GM12872 (cell line): Measurements from ENCODE around the gene ATP8B1.

Source experiments
- CTCF ChIP-seq: IDR thresholded peaks from 3 replicates; pipeline ENCODE4 v1.5.1; 2011; ENCODE audit warnings: low read depth, mild to moderate bottlenecking, low read length, moderate library complexity; ENCODE audit not compliant: insufficient read depth

Gene ATP8B1

GRCh38 chr18:57659460-57660102 is 143.5 kb downstream of the ATP8B1 start:
- no peak for TF ChIP-seq CTCF

GRCh38 chr18:57657542-57657941 is 145.6 kb downstream of the ATP8B1 start:
- no peak for TF ChIP-seq CTCF

- no peak for TF ChIP-seq CTCF
These were observed 147.4 kb downstream of the ATP8B1 start for GRCh38 chr18:57655740-57656139.

GRCh38 chr18:57651914-57652313 is 151.2 kb downstream of the ATP8B1 start:
- no peak for TF ChIP-seq CTCF

GRCh38 chr18:57649556-57650500 is 153.3 kb downstream of the ATP8B1 start:
- no peak for TF ChIP-seq CTCF

GRCh38 chr18:57648414-57648813 is 154.7 kb downstream of the ATP8B1 start:
- TF ChIP-seq CTCF = no peak

- no peak for TF ChIP-seq CTCF
These were observed 158.6 kb downstream of the ATP8B1 start for GRCh38 chr18:57644540-57644939.
